IMR-90 (cell line): ENCODE measurements around the gene LAMA2. TPM values are rescaled to one million over a fixed set of nuclear protein-coding genes. Genes with fewer than 3 reads are reported as not detected.

Experiments
- ATAC-seq: fragments of 200-7000 bp; cut with Tn5 transposase; 2 replicates; pipeline ENCODE4 v1.9.1; 2020; ENCODE audit warnings: low read depth, mild to moderate bottlenecking, moderate library complexity
- BruUV-seq: library from RNA; stranded (reverse); fragments of 400-500 nt; replicated peaks from 2 replicates; lab custom pipeline; 2021; lab: Mats Ljungman, UMichigan
- CTCF ChIA-PET: fragments of 300-600 bp; formaldehyde crosslinking; extraction: SDS; loops from one replicate; lab custom pipeline; 2021; ENCODE audit warnings: antibody characterized with exemption; lab: Yijun Ruan, JAX
- POLR2A ChIA-PET: fragments of 300-600 bp; sonication (Branson Sonifier 250); formaldehyde crosslinking; loops from one replicate; lab custom pipeline; 2022; ENCODE audit warnings: antibody characterized with exemption; ENCODE audit not compliant: unreplicated experiment; lab: Charles Lee
- DNase-seq: peaks from one replicate; pipeline ENCODE4 v3.0.0; 2013
- H2AFZ ChIP-seq: replicated peaks from 2 replicates; pipeline ENCODE3; 2013; ENCODE audit warnings: low read length, mild to moderate bottlenecking; ENCODE audit not compliant: poor library complexity
- H2AK5ac ChIP-seq: 2 replicates; pipeline ENCODE4 v1.6.1; 2013; ENCODE audit warnings: low read depth, low read length, inconsistent platforms
- H2AK9ac ChIP-seq: replicated peaks from 2 replicates; pipeline ENCODE3; 2013; ENCODE audit warnings: mild to moderate bottlenecking, low read depth, low read length, moderate library complexity; ENCODE audit not compliant: poor library complexity
- H2BK120ac ChIP-seq: 2 replicates; pipeline ENCODE4 v1.6.1; 2013; ENCODE audit warnings: low read depth, low read length, inconsistent platforms
- H2BK15ac ChIP-seq: 3 replicates; pipeline ENCODE4 v1.6.1; 2013; ENCODE audit warnings: low read depth, low read length, inconsistent platforms
- H2BK20ac ChIP-seq: 2 replicates; pipeline ENCODE4 v1.6.1; 2013; ENCODE audit warnings: low read depth, mild to moderate bottlenecking, inconsistent platforms, low read length, moderate library complexity
- H2BK5ac ChIP-seq: 2 replicates; pipeline ENCODE4 v1.6.1; 2013; ENCODE audit warnings: mild to moderate bottlenecking, low read depth, low read length, inconsistent platforms; ENCODE audit not compliant: poor library complexity, severe bottlenecking
- H3K14ac ChIP-seq: replicated peaks from 2 replicates; pipeline ENCODE4 v1.6.1; 2013; ENCODE audit warnings: low read depth, low read length, inconsistent platforms
- H3K18ac ChIP-seq: 2 replicates; pipeline ENCODE4 v1.6.1; 2013; ENCODE audit warnings: low read depth, low read length, control low read depth
- H3K23ac ChIP-seq: 2 replicates; pipeline ENCODE4 v1.6.1; 2013; ENCODE audit warnings: low read depth, low read length, inconsistent platforms
- H3K27ac ChIP-seq: 2 replicates; pipeline ENCODE4 v1.5.1; 2013; ENCODE audit warnings: mild to moderate bottlenecking, control low read depth, low read length; ENCODE audit not compliant: insufficient read depth
- H3K27me3 ChIP-seq: 2 replicates; pipeline ENCODE4 v1.6.1; 2013; ENCODE audit warnings: low read length; ENCODE audit not compliant: control insufficient read depth, insufficient read depth
- H3K36me3 ChIP-seq: 2 replicates; pipeline ENCODE4 v1.6.1; 2013; ENCODE audit warnings: low read length, mixed read lengths; ENCODE audit not compliant: control insufficient read depth, insufficient read depth
- H3K4ac ChIP-seq: 2 replicates; pipeline ENCODE4 v1.6.1; 2013; ENCODE audit warnings: low read depth, low read length, inconsistent platforms
- H3K4me1 ChIP-seq: 2 replicates; pipeline ENCODE4 v1.6.1; 2013; ENCODE audit warnings: low read length, mixed read lengths; ENCODE audit not compliant: control insufficient read depth, insufficient read depth
- H3K4me2 ChIP-seq: 2 replicates; pipeline ENCODE4 v1.6.1; 2013; ENCODE audit warnings: low read depth, mild to moderate bottlenecking, control low read depth, low read length, moderate library complexity
- H3K4me3 ChIP-seq: 2 replicates; pipeline ENCODE4 v1.5.1; 2013; ENCODE audit warnings: low read depth, mild to moderate bottlenecking, control low read depth, low read length, moderate library complexity; ENCODE audit not compliant: insufficient read depth
- H3K56ac ChIP-seq: 2 replicates; pipeline ENCODE4 v1.6.1; 2013; ENCODE audit warnings: low read length, inconsistent platforms; ENCODE audit not compliant: insufficient read depth; ENCODE audit errors: extremely low read depth
- H3K79me1 ChIP-seq, 2 experiments: 2 replicates each; pipeline ENCODE4 v1.6.1; 2013; ENCODE audit warnings: low read length in 2 of 2, inconsistent platforms in 1 of 2, low read depth in 1 of 2
- H3K9ac ChIP-seq: 2 replicates; pipeline ENCODE4 v1.6.1; 2013; ENCODE audit warnings: low read depth, low read length, control low read depth
- H3K9me1 ChIP-seq: 2 replicates; pipeline ENCODE4 v1.6.1; 2013; ENCODE audit warnings: low read length, inconsistent platforms; ENCODE audit not compliant: insufficient read depth
- H3K9me3 ChIP-seq: 2 replicates; pipeline ENCODE4 v1.6.1; 2013; ENCODE audit warnings: low read length; ENCODE audit not compliant: control insufficient read depth, insufficient read depth
- H4K20me1 ChIP-seq: 2 replicates; pipeline ENCODE4 v1.6.1; 2013; ENCODE audit warnings: low read length, inconsistent platforms; ENCODE audit not compliant: insufficient read depth
- H4K5ac ChIP-seq: 2 replicates; pipeline ENCODE4 v1.6.1; 2013; ENCODE audit warnings: mild to moderate bottlenecking, low read depth, low read length, control low read depth
- H4K8ac ChIP-seq, 2 experiments: 2 replicates each; pipeline ENCODE4 v1.6.1; 2013; ENCODE audit warnings: low read depth in 2 of 2, low read length in 2 of 2, control low read depth in 1 of 2, inconsistent platforms in 1 of 2
- H4K91ac ChIP-seq: 2 replicates; pipeline ENCODE4 v1.6.1; 2013; ENCODE audit warnings: low read depth, low read length, inconsistent platforms; ENCODE audit not compliant: insufficient read depth
- BHLHE40 ChIP-seq: fragments of 150-350 bp; IDR thresholded peaks from 2 replicates; pipeline ENCODE4 v1.6.1; 2016; ENCODE audit warnings: mild to moderate bottlenecking, low read depth, low read length
- CEBPB ChIP-seq: IDR thresholded peaks from 2 replicates; pipeline ENCODE4 v1.6.1; 2012; ENCODE audit warnings: low read depth, low read length, improper control_type of control experiment
- CHD1 ChIP-seq: IDR thresholded peaks from 2 replicates; pipeline ENCODE4 v1.6.1; 2012; ENCODE audit warnings: low read depth, low read length, improper control_type of control experiment
- ELK1 ChIP-seq: fragments of 150-350 bp; IDR thresholded peaks from 2 replicates; pipeline ENCODE4 v1.6.1; 2016; ENCODE audit warnings: low read depth, mild to moderate bottlenecking, low read length, moderate library complexity, borderline replicate concordance
- FOS ChIP-seq: fragments of 150-350 bp; IDR thresholded peaks from 2 replicates; pipeline ENCODE4 v1.6.1; 2016; ENCODE audit warnings: low read depth, low read length
- MAFK ChIP-seq: IDR thresholded peaks from 2 replicates; pipeline ENCODE4 v1.6.1; 2012; ENCODE audit warnings: low read depth, low read length, improper control_type of control experiment
- MAZ ChIP-seq: IDR thresholded peaks from 2 replicates; pipeline ENCODE4 v1.6.1; 2012; ENCODE audit warnings: low read depth, mild to moderate bottlenecking, low read length, improper control_type of control experiment, moderate library complexity, borderline replicate concordance
- MXI1 ChIP-seq: IDR thresholded peaks from 2 replicates; pipeline ENCODE4 v1.6.1; 2012; ENCODE audit warnings: low read depth, mild to moderate bottlenecking, low read length, moderate library complexity, borderline replicate concordance
- NFE2L2 ChIP-seq: fragments of 150-350 bp; IDR thresholded peaks from 2 replicates; pipeline ENCODE4 v1.6.1; 2016; ENCODE audit warnings: low read depth, mild to moderate bottlenecking, low read length
- POLR2A ChIP-seq: IDR thresholded peaks from 2 replicates; pipeline ENCODE4 v1.6.1; 2012; ENCODE audit warnings: mild to moderate bottlenecking, low read depth, low read length
- RCOR1 ChIP-seq: IDR thresholded peaks from 2 replicates; pipeline ENCODE4 v1.6.1; 2012; ENCODE audit warnings: mild to moderate bottlenecking, low read length, improper control_type of control experiment; ENCODE audit not compliant: insufficient replicate concordance
- RFX5 ChIP-seq: IDR thresholded peaks from 2 replicates; pipeline ENCODE4 v1.8.0; 2012; ENCODE audit warnings: low read depth, mild to moderate bottlenecking, low read length, moderate library complexity
- USF2 ChIP-seq: fragments of 150-350 bp; IDR thresholded peaks from 2 replicates; pipeline ENCODE4 v1.6.1; 2017; ENCODE audit warnings: mild to moderate bottlenecking, antibody characterized with exemption, low read length, low read depth
- WGBS, 2 experiments: methylation state at CpG; one replicate each; pipeline versions ENCODE4 v1.1.5 to v1.1.7; 2013; ENCODE audit warnings: missing lambda C conversion rate in 2 of 2; ENCODE audit not compliant: insufficient read length in 1 of 2; ENCODE audit errors: extremely low coverage in 2 of 2; 5-methylcytosine and 5-hydroxymethylcytosine counted together
- dilution Hi-C: fragments of 300-500 bp; cut with HindIII; formaldehyde crosslinking; loops from one replicate; pipeline ENCODE4 v1.14.3; 2018; ENCODE audit warnings: low sequenced_read_pairs; ENCODE audit not compliant: unreplicated experiment
- in situ Hi-C: fragments of 300-500 bp; cut with MboI; formaldehyde crosslinking; loops from 3 replicates; pipeline ENCODE4 v1.14.3; 2019; ENCODE audit warnings: low sequenced_read_pairs, inconsistent platforms, mixed read lengths
- intact Hi-C: fragments of 100-400 bp; cut with micrococcal nuclease; formaldehyde crosslinking; loops from 2 replicates; pipeline ENCODE4 v1.10.0; 2022
- polyA plus RNA-seq, 3 experiments: library from polyadenylated mRNA; depleted of rRNA; stranded (reverse); fragments of >200 nt; gene quantifications; 2 replicates each; pipeline ENCODE4 v1.2.3, GENCODE V29; 2012; ENCODE audit warnings: low replicate concordance in 1 of 3
- total RNA-seq: library from RNA; depleted of rRNA; stranded (reverse); fragments of >200 nt; gene quantifications from 2 replicates; pipeline ENCODE4 v1.2.3, GENCODE V29; 2012

The LAMA2 gene
- total and polyA plus RNA-seq, 2 of the 4 experiments (the other 2 are of a cell fraction) = 9.9 to 13.3 TPM

- TF ChIP-seq BHLHE40 (no peak), CEBPB (no peak)
Observed at GRCh38 chr6:129360682-129360955, 477.7 kb downstream of the LAMA2 start (continued).

GRCh38 chr6:129364037-129364436 lies 481.1 kb downstream of the LAMA2 start:
- dilution Hi-C loops (no loop called here), intact Hi-C loops (no loop called here), in situ Hi-C loops (loop anchor here (10.0 kb wide), 1 partner anchor 559 kb away; no protein-coding TSS in a partner anchor)
- Histone ChIP-seq H4K5ac (no peak overlapping the region), H3K79me1 (no peaks in the 10 kb centered on the region), H3K9ac (no peak overlapping the region), H3K27ac (no peak overlapping the region), H2AK9ac (no peak overlapping the region), H3K56ac (no peak overlapping the region), H3K4me2 (no peak overlapping the region), H4K8ac (no peak overlapping the region), H2AFZ (no peak overlapping the region), H3K4me3 (no peak overlapping the region), H3K27me3 (no peaks in the 10 kb centered on the region; the same call in 1 of the 2 replicates), H2BK15ac (no peak overlapping the region), H3K36me3 (no peaks in the 10 kb centered on the region), H2BK120ac (no peak overlapping the region), H3K23ac (no peak overlapping the region), H2BK20ac (no peak overlapping the region), H4K20me1 (no peaks in the 10 kb centered on the region), H3K14ac (no peak overlapping the region), H3K18ac (no peak overlapping the region), H4K91ac (no peak overlapping the region), H2BK5ac (no peak overlapping the region), H3K4me1 (no peaks in the 10 kb centered on the region), H3K9me3 (no peaks in the 10 kb centered on the region), H3K4ac (no peak overlapping the region), H2AK5ac (no peak overlapping the region), H3K9me1 (no peaks in the 10 kb centered on the region)
- POLR2A ChIA-PET = no interaction called here
- CTCF ChIA-PET = no interaction called here
- no peak for ATAC-seq
- TF ChIP-seq USF2 = no peak
- TF ChIP-seq MAFK = no peak
- TF ChIP-seq NFE2L2 = no peak
- TF ChIP-seq CHD1 = no peak
- TF ChIP-seq RFX5 = no peak
- TF ChIP-seq CEBPB = no peak
- TF ChIP-seq MAZ = no peak
- no peak for TF ChIP-seq RCOR1
- no peak for TF ChIP-seq MXI1
- no peak for TF ChIP-seq POLR2A
- TF ChIP-seq ELK1 = no peak
- TF ChIP-seq FOS = no peak
- WGBS, 2 experiments = no CpG with 5 or more reads among the region's 3 CpGs
- DNase-seq = no peak
- BruUV-seq = no TSS peak
